Measurements from ENCODE around the gene BCAS3.
A peak's percentile ranks its signal among the peaks of the same experiment; 100 is the strongest.
"Not testable (repeated sequence)": the region's sequence is repeated elsewhere in the genome, so short reads cannot be mapped to it uniquely, and the experiment has no call there.

The BCAS3 gene

GRCh38 chr17:61146833-61147232 is 469.2 kb downstream of the BCAS3 start:
- H3K27ac Mint-ChIP-seq; H3K9me3 Mint-ChIP-seq; ATAC-seq; H3K36me3 Mint-ChIP-seq (ENCODE audit: low read depth); H3K27me3 Mint-ChIP-seq; H3K4me3 Mint-ChIP-seq; DNase-seq: not testable (repeated sequence)
- H3K4me1 Mint-ChIP-seq = peaks cover 30% of the 10 kb centered on the region

GRCh38 chr17:61149106-61149825 is 471.6 kb downstream of the BCAS3 start:
- H3K27me3 Mint-ChIP-seq = no peaks in the 10 kb centered on the region
- H3K27ac Mint-ChIP-seq = no peak overlapping the region
- no peaks in the 10 kb centered on the region for H3K9me3 Mint-ChIP-seq
- H3K36me3 Mint-ChIP-seq (ENCODE audit: low read depth) = no peaks in the 10 kb centered on the region
- no peak overlapping the region for H3K4me3 Mint-ChIP-seq
- no peak for ATAC-seq
- no peak for DNase-seq
- H3K4me1 Mint-ChIP-seq = peaks cover 29% of the 10 kb centered on the region

DNA sequence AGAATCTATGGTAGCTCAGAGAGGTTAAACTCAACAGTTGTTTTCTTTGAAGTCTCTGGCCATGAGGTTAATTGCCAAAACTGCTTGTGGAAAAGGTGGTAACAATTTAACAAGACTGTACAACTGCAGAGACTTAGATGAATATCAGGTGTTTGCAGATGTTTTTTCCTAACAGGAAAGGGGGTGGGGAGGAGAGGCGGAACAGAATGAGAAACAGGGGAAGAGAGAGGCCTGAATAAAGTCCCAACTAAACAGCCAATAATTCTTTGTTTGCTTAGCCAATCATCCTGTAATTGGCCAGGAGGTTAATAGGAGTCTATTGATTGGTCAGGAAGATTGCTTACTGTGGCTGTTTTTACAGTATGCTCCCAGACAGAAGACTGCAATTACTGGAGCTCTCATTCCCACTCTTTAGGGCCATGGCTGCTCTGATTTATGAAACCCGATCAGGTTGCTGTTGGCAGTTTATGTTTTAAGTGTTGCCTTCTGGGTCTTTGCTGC is 472.3 kb downstream of the BCAS3 start:
- no peak for ATAC-seq
- Mint-ChIP-seq H3K4me1 (peaks cover 23% of the 10 kb centered on the region), H3K27ac (no peak overlapping the region), H3K4me3 (no peak overlapping the region), H3K9me3 (no peaks in the 10 kb centered on the region), H3K36me3 (ENCODE audit: low read depth) (no peaks in the 10 kb centered on the region), H3K27me3 (no peaks in the 10 kb centered on the region)
- DNase-seq = no peak

- H3K4me3 Mint-ChIP-seq = no peak overlapping the region
- no peaks in the 10 kb centered on the region for H3K9me3 Mint-ChIP-seq
- no peaks in the 10 kb centered on the region for H3K27me3 Mint-ChIP-seq
- H3K4me1 Mint-ChIP-seq = peaks cover 15% of the 10 kb centered on the region
- no peaks in the 10 kb centered on the region for H3K36me3 Mint-ChIP-seq (ENCODE audit: low read depth)
- H3K27ac Mint-ChIP-seq = no peak overlapping the region
- no peak for ATAC-seq
- no peak for DNase-seq
Measured at GRCh38 chr17:61150686-61151299, 473.1 kb downstream of the BCAS3 start.

GRCh38 chr17:61152898-61153297 is 475.2 kb downstream of the BCAS3 start:
- DNase-seq = no peak
- H3K36me3 Mint-ChIP-seq (ENCODE audit: low read depth) = no peaks in the 10 kb centered on the region
- H3K4me1 Mint-ChIP-seq = peaks cover 15% of the 10 kb centered on the region
- no peak overlapping the region for H3K4me3 Mint-ChIP-seq
- H3K27ac Mint-ChIP-seq = no peak overlapping the region
- no peaks in the 10 kb centered on the region for H3K9me3 Mint-ChIP-seq
- ATAC-seq = no peak
- H3K27me3 Mint-ChIP-seq = no peaks in the 10 kb centered on the region

- Mint-ChIP-seq H3K27me3 (no peaks in the 10 kb centered on the region), H3K36me3 (ENCODE audit: low read depth) (no peaks in the 10 kb centered on the region), H3K4me3 (no peak overlapping the region), H3K27ac (no peak overlapping the region), H3K9me3 (no peaks in the 10 kb centered on the region), H3K4me1 (peaks cover 21% of the 10 kb centered on the region)
- ATAC-seq = no peak
- DNase-seq = no peak
Measured at GRCh38 chr17:61155590-61156237, 478.1 kb downstream of the BCAS3 start.

DNA sequence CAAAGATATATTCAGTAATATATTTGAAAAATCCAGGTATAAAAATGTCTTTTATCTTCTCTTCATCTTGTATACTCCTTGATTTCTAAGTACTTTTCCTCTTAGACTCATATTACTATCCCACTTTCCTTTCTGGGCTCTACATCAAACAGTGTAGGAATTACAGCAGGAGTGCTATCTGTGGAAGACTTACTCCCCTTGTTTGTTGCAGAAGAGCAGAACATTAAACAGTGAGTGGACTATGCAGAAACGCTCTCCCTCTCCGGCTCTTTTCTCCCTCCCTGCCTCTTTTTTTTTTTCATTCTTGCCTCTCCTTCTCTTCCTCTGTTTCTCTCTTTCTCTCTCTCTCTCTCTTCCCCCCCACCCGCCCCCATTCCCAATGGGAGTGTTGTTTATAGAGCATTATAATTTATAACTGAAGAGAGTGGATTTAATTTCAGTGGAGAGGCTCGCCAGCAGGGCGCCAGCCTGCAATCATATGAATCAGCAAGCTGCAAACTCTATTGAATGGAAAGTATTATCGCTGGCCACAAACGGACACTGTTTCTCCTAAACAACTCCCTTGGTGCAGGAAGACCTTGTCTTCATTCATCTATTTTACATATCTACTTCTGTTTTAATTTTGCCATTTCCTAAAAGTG is 479.7 kb downstream of the BCAS3 start:
- Mint-ChIP-seq H3K27me3 (no peaks in the 10 kb centered on the region), H3K27ac (no peak overlapping the region), H3K4me1 (peaks cover 29% of the 10 kb centered on the region), H3K9me3 (no peaks in the 10 kb centered on the region), H3K4me3 (no peak overlapping the region), H3K36me3 (ENCODE audit: low read depth) (no peaks in the 10 kb centered on the region)
- ATAC-seq = no peak
- DNase-seq = no peak

DNA sequence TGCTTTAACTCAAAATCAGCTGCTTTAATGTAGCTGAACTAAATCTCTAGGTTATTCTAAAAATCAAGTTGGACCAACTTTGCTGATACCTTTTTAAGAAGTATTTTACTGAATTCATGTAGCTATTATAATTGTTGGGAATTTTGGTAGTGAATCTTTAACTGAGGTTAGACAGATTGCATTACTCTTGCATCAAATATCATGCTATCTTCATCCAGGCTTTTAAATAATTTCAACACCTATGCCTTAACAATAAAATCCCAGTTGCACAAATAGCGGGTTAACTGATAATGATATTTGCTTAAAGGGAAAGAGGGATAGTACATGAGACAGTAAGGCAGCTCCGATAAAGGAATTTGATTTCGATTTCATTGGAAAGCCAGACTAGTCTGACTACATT is 480.7 kb downstream of the BCAS3 start:
- no peak overlapping the region for H3K4me3 Mint-ChIP-seq
- H3K27me3 Mint-ChIP-seq = no peaks in the 10 kb centered on the region
- peaks cover 29% of the 10 kb centered on the region for H3K4me1 Mint-ChIP-seq
- no peaks in the 10 kb centered on the region for H3K36me3 Mint-ChIP-seq (ENCODE audit: low read depth)
- ATAC-seq (no peak), DNase-seq (no peak)
- no peak overlapping the region for H3K27ac Mint-ChIP-seq
- no peaks in the 10 kb centered on the region for H3K9me3 Mint-ChIP-seq

GRCh38 chr17:61159221-61159814 is 481.7 kb downstream of the BCAS3 start:
- H3K4me3 Mint-ChIP-seq = no peak overlapping the region
- peaks cover 29% of the 10 kb centered on the region for H3K4me1 Mint-ChIP-seq
- H3K27ac Mint-ChIP-seq = peak overlapping the region; percentile 25

GRCh38 chr17:61160204-61160603 is 482.6 kb downstream of the BCAS3 start:
- Mint-ChIP-seq H3K4me3 (no peak overlapping the region), H3K27ac (no peak overlapping the region), H3K9me3 (peaks cover 8% of the 10 kb centered on the region), H3K4me1 (peaks cover 29% of the 10 kb centered on the region), H3K36me3 (ENCODE audit: low read depth) (no peaks in the 10 kb centered on the region), H3K27me3 (no peaks in the 10 kb centered on the region)
- ATAC-seq (no peak), DNase-seq (no peak)

More at GRCh38 chr17:61159221-61159814, 481.7 kb downstream of the BCAS3 start:
- H3K27me3 Mint-ChIP-seq = no peaks in the 10 kb centered on the region
- ATAC-seq = peak; percentile 43
- H3K9me3 Mint-ChIP-seq = peaks cover 4% of the 10 kb centered on the region
- no peak for DNase-seq
- no peaks in the 10 kb centered on the region for H3K36me3 Mint-ChIP-seq (ENCODE audit: low read depth)

DNA sequence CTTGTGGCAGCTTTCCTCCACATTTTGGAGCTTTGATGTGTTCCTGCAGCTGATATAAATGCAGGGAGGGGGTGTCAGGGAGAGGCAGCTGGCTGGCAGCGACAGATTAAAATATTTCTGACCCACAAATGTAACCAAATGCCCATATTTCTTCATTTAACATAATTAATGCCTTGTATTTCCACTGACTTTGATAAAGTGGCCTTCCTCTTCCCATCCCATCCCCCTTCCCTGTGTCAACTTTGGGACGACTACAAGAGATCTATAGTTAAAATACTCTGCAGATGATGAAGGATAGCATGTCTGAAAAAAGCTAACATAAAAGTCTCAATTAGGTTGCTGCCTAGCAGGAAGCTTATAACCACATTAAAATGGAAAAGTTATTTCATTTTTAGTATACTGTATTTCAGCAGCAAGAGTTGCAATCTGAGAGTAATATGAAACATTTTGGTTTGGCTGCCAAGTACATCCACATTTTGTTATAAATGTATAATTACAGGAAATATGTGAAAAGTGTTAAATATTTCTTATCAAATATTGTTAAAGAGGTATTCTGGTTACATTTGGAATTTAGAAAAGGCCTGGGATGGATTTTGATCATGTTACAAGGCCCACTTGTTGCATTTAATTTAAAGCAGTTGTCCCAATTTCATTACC is 483.3 kb downstream of the BCAS3 start:
- Mint-ChIP-seq H3K4me3 (no peak overlapping the region), H3K4me1 (peaks cover 29% of the 10 kb centered on the region), H3K27me3 (no peaks in the 10 kb centered on the region), H3K36me3 (ENCODE audit: low read depth) (no peaks in the 10 kb centered on the region), H3K9me3 (peaks cover 8% of the 10 kb centered on the region), H3K27ac (peak overlapping the region; percentile 59)
- ATAC-seq = no peak
- DNase-seq = no peak

DNA sequence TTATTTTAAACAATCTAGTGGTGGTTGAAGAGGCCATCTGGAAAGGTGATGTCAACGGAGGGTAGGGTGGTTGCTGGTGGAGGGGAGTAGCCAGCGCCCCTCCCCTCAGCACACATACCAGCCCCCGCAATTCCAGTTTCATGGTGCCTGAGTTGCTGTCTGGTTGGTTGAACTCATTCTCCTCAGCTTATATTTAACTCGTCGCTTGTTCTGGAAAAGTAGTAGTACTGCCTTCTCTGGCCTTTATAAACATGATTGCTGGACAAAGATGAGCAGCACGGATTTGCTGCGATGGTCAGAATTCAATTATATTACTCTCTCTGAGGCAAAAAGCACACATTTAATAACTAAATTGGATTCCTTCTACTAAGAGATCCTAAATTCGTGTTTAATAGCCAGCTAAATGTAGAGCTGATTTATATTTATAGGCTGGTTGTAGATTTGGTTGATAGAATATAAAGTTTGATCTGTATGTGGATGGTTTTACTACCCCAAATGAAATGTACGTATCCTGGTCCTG is 484.0 kb downstream of the BCAS3 start:
- peaks cover 29% of the 10 kb centered on the region for H3K4me1 Mint-ChIP-seq
- peaks cover 8% of the 10 kb centered on the region for H3K9me3 Mint-ChIP-seq
- H3K36me3 Mint-ChIP-seq (ENCODE audit: low read depth) = no peaks in the 10 kb centered on the region
- no peaks in the 10 kb centered on the region for H3K27me3 Mint-ChIP-seq
- ATAC-seq (no peak), DNase-seq (no peak)
- H3K4me3 Mint-ChIP-seq = no peak overlapping the region
- no peak overlapping the region for H3K27ac Mint-ChIP-seq

GRCh38 chr17:61164517-61164916 is 486.9 kb downstream of the BCAS3 start:
- no peak for ATAC-seq
- Mint-ChIP-seq H3K4me3 (no peak overlapping the region), H3K36me3 (ENCODE audit: low read depth) (no peaks in the 10 kb centered on the region), H3K27me3 (no peaks in the 10 kb centered on the region), H3K27ac (no peak overlapping the region), H3K9me3 (peaks cover 8% of the 10 kb centered on the region), H3K4me1 (peaks cover 19% of the 10 kb centered on the region)
- no peak for DNase-seq

DNA sequence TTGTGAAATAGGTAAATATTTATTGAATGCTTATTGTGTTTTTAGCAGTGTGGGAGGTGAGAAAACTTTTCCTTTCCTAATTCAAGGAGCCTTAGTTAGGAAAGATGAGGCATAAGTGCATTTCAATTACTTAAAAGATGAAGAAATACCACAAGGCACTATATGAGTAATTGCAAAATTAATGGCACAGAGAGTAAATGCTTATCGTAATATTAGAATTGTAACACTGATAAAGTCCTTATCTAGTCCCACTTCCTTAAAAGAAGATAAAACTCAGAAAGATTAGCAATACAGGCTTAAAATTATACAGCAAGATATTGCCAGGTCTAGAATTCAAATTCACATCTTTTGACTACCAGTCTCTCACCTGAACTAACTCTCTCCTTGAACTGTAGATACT is 489.4 kb downstream of the BCAS3 start:
- Mint-ChIP-seq H3K4me3 (no peak overlapping the region), H3K4me1 (no peaks in the 10 kb centered on the region), H3K36me3 (ENCODE audit: low read depth) (peaks cover 8% of the 10 kb centered on the region), H3K27me3 (no peaks in the 10 kb centered on the region), H3K9me3 (peaks cover 8% of the 10 kb centered on the region), H3K27ac (no peak overlapping the region)
- ATAC-seq (no peak), DNase-seq (no peak)

Data from activated naive CD8-positive, alpha-beta T cell treated with anti-CD3 and anti-CD28 coated beads, Interleukin-2, amount 50 U/mL, for 24 hours (primary cell).